ENCODE measurements around the gene MRTFA.
A peak's percentile ranks its signal among the peaks of the same experiment; 100 is the strongest.
"Not testable (repeated sequence)": the region's sequence is repeated elsewhere in the genome, so short reads cannot be mapped to it uniquely, and the experiment has no call there.

The MRTFA gene

GRCh38 chr22:40636380-40637182 is at the start of gene MRTFA:
Gene MRTFA, minus strand, starts transcription at chr22:40636719.
- peak; percentile 100 for DNase-seq (ENCODE audit: low read depth, low spot score)

- DNase-seq (ENCODE audit: low read depth, low spot score): no peak
Measured at GRCh38 chr22:40685406-40685805, 48.9 kb upstream of the MRTFA start.

GRCh38 chr22:40684728-40685127 is 48.2 kb upstream of the MRTFA start:
- no peak for DNase-seq (ENCODE audit: low read depth, low spot score)

GRCh38 chr22:40681451-40681850 is 44.9 kb upstream of the MRTFA start:
- no peak for DNase-seq (ENCODE audit: low read depth, low spot score)

- DNase-seq (ENCODE audit: low read depth, low spot score): no peak
Measured at GRCh38 chr22:40680819-40681183, 44.3 kb upstream of the MRTFA start.

GRCh38 chr22:40679964-40680818 is 43.7 kb upstream of the MRTFA start:
- DNase-seq (ENCODE audit: low read depth, low spot score): peak; percentile 34

- peak; percentile 38 for DNase-seq (ENCODE audit: low read depth, low spot score)
Measured at GRCh38 chr22:40679249-40679963, 42.9 kb upstream of the MRTFA start, which contains the start of gene MCHR1. Gene MCHR1, plus strand, starts transcription at chr22:40679484. Its CDS starts 169 bp downstream, at chr22:40679653.

GRCh38 chr22:40678493-40679248 is 42.2 kb upstream of the MRTFA start:
- DNase-seq (ENCODE audit: low read depth, low spot score): no peak

GRCh38 chr22:40676644-40677043 is 40.1 kb upstream of the MRTFA start:
- no peak for DNase-seq (ENCODE audit: low read depth, low spot score)

GRCh38 chr22:40676166-40676565 is 39.6 kb upstream of the MRTFA start:
- DNase-seq (ENCODE audit: low read depth, low spot score): not testable (repeated sequence)

GRCh38 chr22:40674274-40674673 is 37.8 kb upstream of the MRTFA start:
- no peak for DNase-seq (ENCODE audit: low read depth, low spot score)

GRCh38 chr22:40673017-40673416 is 36.5 kb upstream of the MRTFA start:
- no peak for DNase-seq (ENCODE audit: low read depth, low spot score)

GRCh38 chr22:40671796-40672360 is 35.4 kb upstream of the MRTFA start:
- DNase-seq (ENCODE audit: low read depth, low spot score): no peak

GRCh38 chr22:40671369-40671768 is 34.9 kb upstream of the MRTFA start:
- DNase-seq (ENCODE audit: low read depth, low spot score): no peak

GRCh38 chr22:40670058-40670457 is 33.5 kb upstream of the MRTFA start:
- DNase-seq (ENCODE audit: low read depth, low spot score): no peak

- DNase-seq (ENCODE audit: low read depth, low spot score): peak; percentile 80
Measured at GRCh38 chr22:40668611-40669411, 32.3 kb upstream of the MRTFA start.

GRCh38 chr22:40666151-40666848 is 29.8 kb upstream of the MRTFA start:
- peak; percentile 68 for DNase-seq (ENCODE audit: low read depth, low spot score)

- DNase-seq (ENCODE audit: low read depth, low spot score): peak; percentile 42
Measured at GRCh38 chr22:40665312-40665711, 28.8 kb upstream of the MRTFA start.

- no peak for DNase-seq (ENCODE audit: low read depth, low spot score)
Measured at GRCh38 chr22:40661671-40662070, 25.2 kb upstream of the MRTFA start.

Data from astrocyte of the hippocampus (primary cell).